DOHH2 (cell line): ENCODE results near the gene FBXW12.

ENCODE experiments used
- H3F3A ChIP-seq: fragments of 200-600 bp; sonication (generic), shearing (Covaris generic); 2 replicates; pipeline ENCODE4 v1.6.0; 2016; ENCODE audit warnings: antibody characterized with exemption, mild to moderate bottlenecking; ENCODE audit not compliant: control insufficient read depth, insufficient read depth
- H3K27ac ChIP-seq: fragments of 200-600 bp; sonication (generic); 2 replicates; pipeline ENCODE4 v1.5.1; 2014; ENCODE audit warnings: low read depth, mild to moderate bottlenecking, low read length, moderate library complexity
- H3K27me3 ChIP-seq: fragments of 200-600 bp; sonication (generic); 2 replicates; pipeline ENCODE4 v1.6.1; 2014; ENCODE audit warnings: mild to moderate bottlenecking, low read length, mixed read lengths; ENCODE audit not compliant: control insufficient read depth
- H3K36me3 ChIP-seq: fragments of 200-600 bp; sonication (generic); 2 replicates; pipeline ENCODE4 v1.6.1; 2014; ENCODE audit warnings: mild to moderate bottlenecking, low read length, moderate library complexity, mixed read lengths; ENCODE audit not compliant: control insufficient read depth
- H3K4me1 ChIP-seq: fragments of 200-600 bp; sonication (generic); 2 replicates; pipeline ENCODE4 v1.6.1; 2014; ENCODE audit warnings: mild to moderate bottlenecking, low read length, mixed read lengths; ENCODE audit not compliant: control insufficient read depth
- H3K4me2 ChIP-seq: fragments of 200-600 bp; sonication (generic); 2 replicates; pipeline ENCODE4 v1.6.0; 2014; ENCODE audit warnings: mild to moderate bottlenecking, low read length, moderate library complexity
- H3K4me3 ChIP-seq: fragments of 200-600 bp; sonication (generic); 2 replicates; pipeline ENCODE4 v1.5.1; 2014; ENCODE audit warnings: mild to moderate bottlenecking, low read length, mixed read lengths
- H3K79me2 ChIP-seq: fragments of 200-600 bp; sonication (generic); 2 replicates; pipeline ENCODE4 v1.6.1; 2014; ENCODE audit warnings: mild to moderate bottlenecking, low read length, mixed read lengths; ENCODE audit not compliant: control insufficient read depth
- H3K9me2 ChIP-seq: fragments of 200-600 bp; sonication (generic); replicated peaks from 2 replicates; pipeline ENCODE4 v1.6.1; 2014; ENCODE audit warnings: mild to moderate bottlenecking, low read length, mixed read lengths; ENCODE audit not compliant: control insufficient read depth
- H3K9me3 ChIP-seq: fragments of 200-600 bp; sonication (generic); 2 replicates; pipeline ENCODE4 v1.6.1; 2014; ENCODE audit warnings: antibody characterized with exemption, low read length, mixed read lengths; ENCODE audit not compliant: control insufficient read depth, insufficient read depth
- H4K20me1 ChIP-seq: fragments of 200-600 bp; sonication (generic); 2 replicates; pipeline ENCODE4 v1.6.0; 2014; ENCODE audit warnings: low read depth, mild to moderate bottlenecking, antibody characterized with exemption, low read length, moderate library complexity; ENCODE audit not compliant: control insufficient read depth, insufficient read depth
- CTCF ChIP-seq: fragments of 200-600 bp; sonication (generic); IDR thresholded peaks from one replicate; pipeline ENCODE4 v1.5.1; 2014; ENCODE audit warnings: antibody characterized with exemption, mild to moderate bottlenecking, low read depth, low read length; ENCODE audit not compliant: poor library complexity, severe bottlenecking
- EZH2phosphoT487 ChIP-seq: fragments of 200-600 bp; sonication (generic); IDR thresholded peaks from 2 replicates; pipeline ENCODE4 v1.6.1; 2017; ENCODE audit warnings: borderline replicate concordance, mild to moderate bottlenecking, antibody characterized with exemption, low read length, moderate library complexity, mixed read lengths

The FBXW12 gene

DNA sequence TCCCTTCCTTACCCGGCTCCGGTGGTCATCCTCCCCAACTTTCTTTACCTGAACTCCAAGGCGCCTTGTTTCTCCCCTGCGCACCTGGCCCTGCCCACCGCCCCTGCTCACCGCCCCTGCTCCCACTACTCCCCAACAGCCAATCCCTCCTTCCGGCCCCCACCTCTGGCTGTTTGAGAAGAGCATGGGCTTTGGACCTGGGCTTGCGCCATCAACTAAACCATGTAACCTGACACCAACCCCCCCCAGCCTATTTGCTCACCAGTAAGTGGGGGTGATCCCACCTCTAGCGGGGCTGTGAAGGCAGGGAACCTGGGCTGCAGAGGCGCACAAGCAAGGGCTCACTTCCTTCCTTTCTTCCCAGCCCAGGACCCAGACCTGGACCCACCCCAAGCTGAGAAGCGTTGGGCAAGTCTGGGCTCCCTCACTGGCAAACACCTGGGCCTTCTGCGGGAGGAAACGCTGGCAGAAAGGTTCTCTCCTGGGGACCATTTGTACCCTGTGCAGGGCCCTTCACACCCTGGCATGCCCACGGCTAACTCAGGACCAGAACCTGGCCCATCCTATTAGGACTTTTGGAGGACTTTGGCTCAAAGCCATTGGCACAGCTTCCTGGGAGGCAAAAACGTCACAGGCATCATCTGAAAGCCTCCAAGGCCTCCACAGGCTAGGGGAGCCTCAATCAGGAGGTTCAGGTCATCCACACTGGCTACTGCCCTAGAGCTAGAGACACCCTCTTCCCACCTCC, 58.1 kb downstream of the FBXW12 start, which contains the start of gene PLXNB1:
PLXNB1 (minus strand) TSS at position 127 of the 748 bp plus-strand sequence. CDS start 5,475 bp downstream, outside the sequence.
- H3K9me3 ChIP-seq = no peaks in the 10 kb centered on the region
- peaks cover 37% of the 10 kb centered on the region for H3K36me3 ChIP-seq
- TF ChIP-seq CTCF (no peak), EZH2phosphoT487 (no peak)

GRCh38 chr3:48430708-48431101, 58.7 kb downstream of the FBXW12 start:
- Histone ChIP-seq H3K4me3 (no peak overlapping the region), H3K4me1 (peaks cover 12% of the 10 kb centered on the region), H3K27ac (no peak overlapping the region)

More for the DNA sequence above, 58.1 kb downstream of the FBXW12 start, which contains the start of gene PLXNB1:
- H3K4me3 ChIP-seq = peak within 1 kb of the TSS; percentile 77
- H3K27me3 ChIP-seq = peaks cover 16% of the 10 kb centered on the region
- no peaks in the 10 kb centered on the region for H3K9me2 ChIP-seq
- no peaks in the 10 kb centered on the region for H3F3A ChIP-seq
- H4K20me1 ChIP-seq = no peaks in the 10 kb centered on the region
- H3K4me2 ChIP-seq = peak within 1 kb of the TSS; percentile 92
- no peak within 1 kb of the TSS for H3K27ac ChIP-seq
- H3K4me1 ChIP-seq = peaks cover 9% of the 10 kb centered on the region
- peaks cover 5% of the 10 kb centered on the region for H3K79me2 ChIP-seq

DNA sequence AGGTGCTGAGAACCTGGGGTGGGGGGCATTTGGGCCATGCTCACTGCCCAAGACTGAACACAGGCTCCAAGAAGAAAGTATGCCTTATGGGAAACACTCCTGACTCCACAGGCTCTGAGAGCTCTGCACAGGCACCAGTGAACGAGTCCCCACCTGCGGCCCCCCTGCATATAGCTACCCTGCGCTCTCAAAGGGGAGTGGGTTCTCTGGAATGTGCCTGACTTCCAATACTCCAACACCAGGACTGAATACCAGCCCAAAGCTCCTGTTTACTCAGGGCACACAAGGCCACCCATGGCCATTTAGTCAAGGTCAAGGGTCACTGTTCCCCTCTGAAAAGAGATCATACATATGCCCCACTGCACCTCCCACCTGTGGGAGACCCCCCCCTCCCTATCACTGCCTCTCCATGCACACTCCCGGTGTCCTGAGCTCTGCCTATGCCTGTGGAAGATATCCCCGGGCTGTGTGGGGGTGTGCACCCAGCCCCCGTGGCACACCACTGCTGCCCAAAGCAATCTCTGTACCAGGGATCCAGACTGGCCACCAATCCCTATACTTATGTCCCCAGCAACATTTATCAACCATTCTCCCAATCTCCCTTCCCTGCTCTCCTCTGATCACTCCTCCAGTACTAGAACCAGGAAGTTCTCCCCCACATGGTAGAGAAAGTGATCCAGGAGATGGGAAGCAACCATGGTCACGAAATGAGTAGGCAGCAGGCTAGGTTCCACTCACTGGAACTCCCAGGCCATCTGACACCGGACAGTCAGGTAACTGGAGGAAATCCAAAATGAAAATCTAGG, 59.4 kb downstream of the FBXW12 start:
- no peaks in the 10 kb centered on the region for H3K9me2 ChIP-seq
- H3K4me2 ChIP-seq = no peak overlapping the region
- peaks cover 19% of the 10 kb centered on the region for H3K4me1 ChIP-seq

More at GRCh38 chr3:48430708-48431101, 58.7 kb downstream of the FBXW12 start:
- Histone ChIP-seq H3K9me3 (no peaks in the 10 kb centered on the region), H3F3A (no peaks in the 10 kb centered on the region), H3K4me2 (no peak overlapping the region), H3K9me2 (no peaks in the 10 kb centered on the region), H3K79me2 (peaks cover 10% of the 10 kb centered on the region), H3K27me3 (peaks cover 16% of the 10 kb centered on the region), H4K20me1 (no peaks in the 10 kb centered on the region), H3K36me3 (peaks cover 37% of the 10 kb centered on the region)
- TF ChIP-seq EZH2phosphoT487 (no peak), CTCF (no peak)

More for the DNA sequence above, 59.4 kb downstream of the FBXW12 start:
- Histone ChIP-seq H3F3A (no peaks in the 10 kb centered on the region), H3K27ac (no peak overlapping the region), H3K4me3 (no peak overlapping the region), H3K9me3 (no peaks in the 10 kb centered on the region), H3K79me2 (peaks cover 13% of the 10 kb centered on the region), H3K27me3 (peaks cover 16% of the 10 kb centered on the region), H3K36me3 (peaks cover 37% of the 10 kb centered on the region), H4K20me1 (no peaks in the 10 kb centered on the region)
- TF ChIP-seq CTCF (no peak), EZH2phosphoT487 (no peak)
